HG02678 (cell line): Measurements from ENCODE around the gene KLHL17.
"Not testable (repeated sequence)": the region's sequence is repeated elsewhere in the genome, so short reads cannot be mapped to it uniquely, and the experiment has no call there.

Experiments used
- ATAC-seq: cut with Tn5 transposase; IDR thresholded peaks from one replicate; pipeline ENCODE4 v1.9.1; 2021; ENCODE audit warnings: mild to moderate bottlenecking, moderate library complexity; ENCODE audit not compliant: unreplicated experiment

KLHL17 gene

GRCh38 chr1:935751-936231, 24.6 kb upstream of the KLHL17 start:
- ATAC-seq, result no peak

- ATAC-seq, result no peak
Measured at GRCh38 chr1:936348-937264, 23.8 kb upstream of the KLHL17 start.

- ATAC-seq, result no peak
Measured at GRCh38 chr1:937521-937920, 22.9 kb upstream of the KLHL17 start.

GRCh38 chr1:938088-938683, 22.2 kb upstream of the KLHL17 start:
- ATAC-seq, result no peak

GRCh38 chr1:938711-939489, 21.5 kb upstream of the KLHL17 start:
- no peak for ATAC-seq

GRCh38 chr1:939511-940106, 20.8 kb upstream of the KLHL17 start:
- ATAC-seq, result no peak

- ATAC-seq, result no peak
Measured at GRCh38 chr1:940107-941014, 20.0 kb upstream of the KLHL17 start.

GRCh38 chr1:941015-941587, 19.3 kb upstream of the KLHL17 start:
- no peak for ATAC-seq

GRCh38 chr1:941588-942383, 18.6 kb upstream of the KLHL17 start:
- no peak for ATAC-seq

- ATAC-seq, result no peak
Measured at GRCh38 chr1:942411-942821, 18.0 kb upstream of the KLHL17 start.

GRCh38 chr1:942864-943533, 17.4 kb upstream of the KLHL17 start:
- ATAC-seq, result no peak

GRCh38 chr1:943545-944340, 16.6 kb upstream of the KLHL17 start:
- no peak for ATAC-seq

- no peak for ATAC-seq
Measured at GRCh38 chr1:944341-945325, 15.8 kb upstream of the KLHL17 start.

- ATAC-seq, result no peak
Measured at GRCh38 chr1:945688-946556, 14.5 kb upstream of the KLHL17 start.

GRCh38 chr1:946811-947210, 13.6 kb upstream of the KLHL17 start:
- not testable (repeated sequence) for ATAC-seq
